CD4-positive, CD25-positive, alpha-beta regulatory T cell (primary cell): ENCODE measurements around the gene OR4N5. TPM values are rescaled to one million over a fixed set of nuclear protein-coding genes. Genes with fewer than 3 reads are reported as not detected.
"Not testable (repeated sequence)": the region's sequence is repeated elsewhere in the genome, so short reads cannot be mapped to it uniquely, and the experiment has no call there.

Experiments used
- ATAC-seq, 2 donors: fragments of 150-1000 bp; cut with Tn5 transposase; one replicate each; pipeline ENCODE4 v1.10.0; 2021; ENCODE audit warnings: low read depth in 2 of 2, moderate number of reproducible peaks in 2 of 2, moderate library complexity in 1 of 2
- DNase-seq, 3 donors: peaks; one replicate each; pipeline versions ENCODE4 v3.0.0 to v3.0.0-alpha.2; 2012 to 2022; ENCODE audit warnings: mixed read lengths in 1 of 3
- H3K27ac ChIP-seq: one replicate; pipeline ENCODE4 v1.7.0; 2013; ENCODE audit warnings: mild to moderate bottlenecking, low read length; ENCODE audit not compliant: insufficient read depth, poor library complexity, severe bottlenecking
- H3K27me3 ChIP-seq: one replicate; pipeline ENCODE4 v1.7.0; 2013; ENCODE audit warnings: low read length; ENCODE audit not compliant: control insufficient read depth, insufficient read depth
- H3K36me3 ChIP-seq: one replicate; pipeline ENCODE4 v1.7.0; 2013; ENCODE audit warnings: mild to moderate bottlenecking, low read length, moderate library complexity; ENCODE audit not compliant: control insufficient read depth, insufficient read depth
- H3K4me1 ChIP-seq: 2 replicates; pipeline ENCODE4 v1.7.0; 2013; ENCODE audit warnings: mild to moderate bottlenecking, low read length; ENCODE audit not compliant: insufficient read depth, control insufficient read depth, poor library complexity, severe bottlenecking
- H3K4me3 ChIP-seq: one replicate; pipeline ENCODE4 v1.7.0; 2013; ENCODE audit warnings: low read depth, mild to moderate bottlenecking, low read length, moderate library complexity
- H3K9me3 ChIP-seq, 2 experiments: 1 replicate in 1 of 2; 2 replicates in 1 of 2; pipeline ENCODE4 v1.7.0; 2013; ENCODE audit warnings: low read length in 2 of 2, mild to moderate bottlenecking in 1 of 2, moderate library complexity in 1 of 2; ENCODE audit not compliant: control insufficient read depth in 2 of 2
- H3K27ac Mint-ChIP-seq, 3 donors: one replicate each; pipeline ENCODE4 v1.8.0; 2020 to 2022; ENCODE audit warnings: mild to moderate bottlenecking in 3 of 3, mixed read lengths in 3 of 3, moderate library complexity in 2 of 3
- H3K27me3 Mint-ChIP-seq: one replicate; pipeline ENCODE4 v1.8.0; 2022; ENCODE audit warnings: mild to moderate bottlenecking, mixed read lengths
- H3K36me3 Mint-ChIP-seq: one replicate; pipeline ENCODE4 v1.8.0; 2020; ENCODE audit warnings: mixed read lengths
- H3K4me1 Mint-ChIP-seq, 4 donors: one replicate each; pipeline ENCODE4 v1.8.0; 2020 to 2022; ENCODE audit warnings: mixed read lengths in 4 of 4, mild to moderate bottlenecking in 1 of 4
- H3K4me3 Mint-ChIP-seq, 4 donors: one replicate each; pipeline ENCODE4 v1.8.0; 2020 to 2022; ENCODE audit warnings: mild to moderate bottlenecking in 4 of 4, mixed read lengths in 4 of 4, moderate library complexity in 3 of 4
- H3K9me3 Mint-ChIP-seq, 7 donors: one replicate each; pipeline ENCODE4 v1.8.0; 2020 to 2022; ENCODE audit warnings: mixed read lengths in 7 of 7, mild to moderate bottlenecking in 3 of 7, moderate library complexity in 2 of 7
- polyA plus RNA-seq, 4 donors: library from polyadenylated mRNA; unstranded; fragments of 300-500 nt; fragmentation: Illumina TruSeq; gene quantifications; one replicate each; pipeline ENCODE4 v1.2.3, GENCODE V29; 2021
- total RNA-seq: library from RNA; stranded (reverse); gene quantifications from one replicate; pipeline ENCODE4 v1.2.3, GENCODE V29; 2022

OR4N5 gene
- total and polyA plus RNA-seq, 5 donors from 2014 or later, result not detected

- DNase-seq (no peak), ATAC-seq (no peak)
- Histone ChIP-seq H3K36me3 (no peaks in the 10 kb centered on the region), H3K27me3 (no peaks in the 10 kb centered on the region), H3K9me3 (peaks cover 2 to 7% of the 10 kb centered on the region in 2 experiments), H3K4me1 (no peaks in the 10 kb centered on the region), H3K4me3 (no peak overlapping the region), H3K27ac (no peak overlapping the region)
- Mint-ChIP-seq H3K27me3 (no peaks in the 10 kb centered on the region), H3K36me3 (no peaks in the 10 kb centered on the region), H3K9me3 (peaks cover 0 to 29% (median 8%) of the 10 kb centered on the region in 7 donors), H3K4me3 (no peak overlapping the region), H3K27ac (no peak overlapping the region), H3K4me1 (no peaks in the 10 kb centered on the region)
Observed at GRCh38 chr14:20118795-20119194, 19.8 kb upstream of the OR4N5 start.

- no peaks in the 10 kb centered on the region for H3K9me3 ChIP-seq
- Mint-ChIP-seq H3K27ac (no peak overlapping the region), H3K4me3 (no peak overlapping the region), H3K36me3 (no peaks in the 10 kb centered on the region), H3K9me3 (peaks cover 0 to 4% (median 0%) of the 10 kb centered on the region in 7 donors), H3K4me1 (no peaks in the 10 kb centered on the region), H3K27me3 (peaks cover 7% of the 10 kb centered on the region)
- ATAC-seq, result no peak
- DNase-seq, result no peak
- no peak overlapping the region for H3K4me3 ChIP-seq
- H3K27ac ChIP-seq, result no peak overlapping the region
- no peaks in the 10 kb centered on the region for H3K36me3 ChIP-seq
- H3K4me1 ChIP-seq, result no peaks in the 10 kb centered on the region
- no peaks in the 10 kb centered on the region for H3K27me3 ChIP-seq
Observed at GRCh38 chr14:20143911-20144310, 5.3 kb downstream of the OR4N5 start.

- Histone ChIP-seq H3K27ac (no peak overlapping the region), H3K4me3 (no peak overlapping the region), H3K9me3 (no peaks in the 10 kb centered on the region), H3K4me1 (no peaks in the 10 kb centered on the region), H3K27me3 (no peaks in the 10 kb centered on the region), H3K36me3 (no peaks in the 10 kb centered on the region)
- no peaks in the 10 kb centered on the region for H3K36me3 Mint-ChIP-seq
- H3K4me3 Mint-ChIP-seq, result no peak overlapping the region
- H3K27me3 Mint-ChIP-seq, result peaks cover 6% of the 10 kb centered on the region
- H3K4me1 Mint-ChIP-seq, result no peaks in the 10 kb centered on the region
- peaks cover 0 to 6% (median 0%) of the 10 kb centered on the region in 7 donors for H3K9me3 Mint-ChIP-seq
- DNase-seq (no peak), ATAC-seq (no peak)
- H3K27ac Mint-ChIP-seq, result no peak overlapping the region
Observed at GRCh38 chr14:20144820-20145219, 6.2 kb downstream of the OR4N5 start.

- H3K9me3 Mint-ChIP-seq, result peaks cover 1 to 20% (median 10%) of the 10 kb centered on the region in 7 donors
- DNase-seq (no peak), ATAC-seq (no peak)
- no peaks in the 10 kb centered on the region for H3K4me1 ChIP-seq
- no peaks in the 10 kb centered on the region for H3K36me3 Mint-ChIP-seq
- H3K4me3 ChIP-seq, result no peak overlapping the region
- H3K27me3 Mint-ChIP-seq, result peaks cover 4% of the 10 kb centered on the region
- peaks cover 10 to 26% of the 10 kb centered on the region in 2 experiments for H3K9me3 ChIP-seq
- H3K27ac ChIP-seq, result no peak overlapping the region
- H3K27ac Mint-ChIP-seq, result no peak overlapping the region
- H3K4me1 Mint-ChIP-seq, result no peaks in the 10 kb centered on the region
- H3K4me3 Mint-ChIP-seq, result no peak overlapping the region
- H3K36me3 ChIP-seq, result no peaks in the 10 kb centered on the region
- H3K27me3 ChIP-seq, result no peaks in the 10 kb centered on the region
Observed at GRCh38 chr14:20164462-20164861, 25.8 kb downstream of the OR4N5 start.

- Mint-ChIP-seq H3K4me3 (no peak overlapping the region), H3K9me3 (peaks cover 0 to 17% (median 8%) of the 10 kb centered on the region in 7 donors), H3K4me1 (no peaks in the 10 kb centered on the region), H3K27me3 (peaks cover 9% of the 10 kb centered on the region), H3K36me3 (no peaks in the 10 kb centered on the region), H3K27ac (no peak overlapping the region)
- Histone ChIP-seq H3K27ac (no peak overlapping the region), H3K4me3 (no peak overlapping the region), H3K27me3 (no peaks in the 10 kb centered on the region), H3K9me3 (peaks cover 10 to 26% of the 10 kb centered on the region in 2 experiments), H3K36me3 (no peaks in the 10 kb centered on the region), H3K4me1 (no peaks in the 10 kb centered on the region)
- ATAC-seq, result no peak
- no peak for DNase-seq
Observed at GRCh38 chr14:20167091-20167490, 28.5 kb downstream of the OR4N5 start.

- H3K9me3 Mint-ChIP-seq, result peaks cover 0 to 11% (median 2%) of the 10 kb centered on the region in 7 donors
- not testable (repeated sequence) for H3K27me3 Mint-ChIP-seq, H3K27me3 ChIP-seq, H3K4me1 ChIP-seq, ATAC-seq, H3K36me3 ChIP-seq, H3K4me3 ChIP-seq, H3K27ac Mint-ChIP-seq, H3K27ac ChIP-seq, H3K4me1 Mint-ChIP-seq, H3K36me3 Mint-ChIP-seq, DNase-seq, H3K4me3 Mint-ChIP-seq
- peaks cover 3 to 11% of the 10 kb centered on the region in 2 experiments for H3K9me3 ChIP-seq
Observed at GRCh38 chr14:20169852-20170251, 31.2 kb downstream of the OR4N5 start.

GRCh38 chr14:20174205-20174604 is 35.6 kb downstream of the OR4N5 start:
- H3K4me3 Mint-ChIP-seq, H3K36me3 ChIP-seq, H3K4me3 ChIP-seq, ATAC-seq, H3K36me3 Mint-ChIP-seq, H3K27me3 ChIP-seq, H3K9me3 Mint-ChIP-seq, H3K27ac Mint-ChIP-seq, H3K9me3 ChIP-seq, H3K27ac ChIP-seq, H3K4me1 ChIP-seq, H3K4me1 Mint-ChIP-seq, DNase-seq: not testable (repeated sequence)
- H3K27me3 Mint-ChIP-seq, result peaks cover 15% of the 10 kb centered on the region

GRCh38 chr14:20176330-20176729 is 37.7 kb downstream of the OR4N5 start:
- ATAC-seq (no peak), DNase-seq (no peak)
- Histone ChIP-seq H3K4me1 (no peaks in the 10 kb centered on the region), H3K9me3 (no peaks in the 10 kb centered on the region), H3K36me3 (no peaks in the 10 kb centered on the region), H3K4me3 (no peak overlapping the region), H3K27me3 (no peaks in the 10 kb centered on the region), H3K27ac (no peak overlapping the region)
- no peaks in the 10 kb centered on the region for H3K4me1 Mint-ChIP-seq
- H3K9me3 Mint-ChIP-seq, result peaks cover 0 to 4% (median 0%) of the 10 kb centered on the region in 7 donors
- H3K27ac Mint-ChIP-seq, result no peak overlapping the region
- peaks cover 9% of the 10 kb centered on the region for H3K27me3 Mint-ChIP-seq
- no peaks in the 10 kb centered on the region for H3K36me3 Mint-ChIP-seq
- H3K4me3 Mint-ChIP-seq, result no peak overlapping the region
